CD4-positive, alpha-beta T cell (primary cell): Measurements from ENCODE around the gene SLC7A5. TPM values are rescaled to one million over a fixed set of nuclear protein-coding genes. Genes with fewer than 3 reads are reported as not detected.

Experiments used
- ATAC-seq: fragments of 200-7000 bp; cut with Tn5 transposase; one replicate; pipeline ENCODE4 v1.10.0; 2022; ENCODE audit warnings: mild to moderate bottlenecking; ENCODE audit not compliant: poor library complexity
- CTCF ChIA-PET: fragments of 350-600 bp; sonication (Branson Sonifier 250); formaldehyde crosslinking; loops from one replicate; lab custom pipeline; 2021; ENCODE audit warnings: antibody characterized with exemption, inconsistent platforms; lab: Charles Lee
- POLR2A ChIA-PET: fragments of 350-600 bp; sonication (Branson Sonifier 250); formaldehyde crosslinking; loops from one replicate; lab custom pipeline; 2021; ENCODE audit warnings: antibody characterized with exemption, inconsistent platforms; lab: Charles Lee
- DNase-seq, 14 experiments: peaks; one replicate each; pipeline ENCODE4 v3.0.0-alpha.2; 2013 to 2020; ENCODE audit warnings: mixed read lengths in 2 of 14
- H3K27ac ChIP-seq, 2 donors: one replicate each; pipeline versions ENCODE4 v1.5.1 to v1.7.0; 2013; ENCODE audit warnings: low read length in 2 of 2, low read depth in 1 of 2, mild to moderate bottlenecking in 1 of 2
- H3K27me3 ChIP-seq, 2 experiments: 1 replicate in 1 of 2; 2 replicates in 1 of 2; pipeline versions ENCODE4 v1.6.1 to v1.7.0; 2013; ENCODE audit warnings: low read length in 2 of 2, control low read depth in 1 of 2, mild to moderate bottlenecking in 1 of 2, moderate library complexity in 1 of 2; ENCODE audit not compliant: insufficient read depth in 2 of 2, control insufficient read depth in 1 of 2
- H3K36me3 ChIP-seq: one replicate; pipeline ENCODE4 v1.6.1; 2013; ENCODE audit warnings: low read length, control low read depth; ENCODE audit not compliant: insufficient read depth
- H3K4me1 ChIP-seq: one replicate; pipeline ENCODE4 v1.6.1; 2013; ENCODE audit warnings: low read length, control low read depth; ENCODE audit not compliant: insufficient read depth
- H3K4me3 ChIP-seq: one replicate; pipeline ENCODE4 v1.5.1; 2013; ENCODE audit warnings: mild to moderate bottlenecking, low read length, moderate library complexity
- H3K9me3 ChIP-seq, 2 experiments: 1 replicate in 1 of 2; 2 replicates in 1 of 2; pipeline versions ENCODE4 v1.6.1 to v1.7.0; 2013; ENCODE audit warnings: low read length in 2 of 2, mild to moderate bottlenecking in 2 of 2, control low read depth in 1 of 2, moderate library complexity in 1 of 2; ENCODE audit not compliant: control insufficient read depth in 1 of 2, insufficient read depth in 1 of 2
- H3K27ac Mint-ChIP-seq: one replicate; pipeline ENCODE4 v1.8.0; 2020; ENCODE audit warnings: mixed read lengths
- H3K27me3 Mint-ChIP-seq: one replicate; pipeline ENCODE4 v1.8.0; 2021; ENCODE audit warnings: mixed read lengths
- H3K36me3 Mint-ChIP-seq: one replicate; pipeline ENCODE4 v1.8.0; 2021; ENCODE audit warnings: low read depth, mixed read lengths
- H3K4me1 Mint-ChIP-seq: one replicate; pipeline ENCODE4 v1.8.0; 2021; ENCODE audit warnings: low read depth, mixed read lengths
- H3K4me3 Mint-ChIP-seq: one replicate; pipeline ENCODE4 v1.8.0; 2020; ENCODE audit warnings: mild to moderate bottlenecking, mixed read lengths
- H3K9me3 Mint-ChIP-seq: one replicate; pipeline ENCODE4 v1.8.0; 2020; ENCODE audit warnings: mixed read lengths
- intact Hi-C, 2 experiments: fragments of 100-400 bp; cut with DNase I in 1 of 2; cut with micrococcal nuclease in 1 of 2; formaldehyde crosslinking; loops; one replicate each; pipeline versions ENCODE4 v1.15.1 to v1.9.0; 2023 to 2025; cut with DNase I, micrococcal nuclease
- total RNA-seq, 174 experiments: library from RNA in 2 of 174; stranded (reverse) in 2 of 174; gene quantifications; one replicate each; pipeline ENCODE4 v1.2.3 and lab custom pipeline; 2021 to 2026
- TF ChIP-seq, protein P1 (sequence below): fragments of 200-600 bp; IDR thresholded peaks from one replicate; pipeline ENCODE4 v1.8.0; 2022; ENCODE audit warnings: antibody characterized with exemption, mild to moderate bottlenecking

SLC7A5 gene
- total RNA-seq, 2 experiments from 2014 or later: 80.3 to 85.3 TPM

DNA sequence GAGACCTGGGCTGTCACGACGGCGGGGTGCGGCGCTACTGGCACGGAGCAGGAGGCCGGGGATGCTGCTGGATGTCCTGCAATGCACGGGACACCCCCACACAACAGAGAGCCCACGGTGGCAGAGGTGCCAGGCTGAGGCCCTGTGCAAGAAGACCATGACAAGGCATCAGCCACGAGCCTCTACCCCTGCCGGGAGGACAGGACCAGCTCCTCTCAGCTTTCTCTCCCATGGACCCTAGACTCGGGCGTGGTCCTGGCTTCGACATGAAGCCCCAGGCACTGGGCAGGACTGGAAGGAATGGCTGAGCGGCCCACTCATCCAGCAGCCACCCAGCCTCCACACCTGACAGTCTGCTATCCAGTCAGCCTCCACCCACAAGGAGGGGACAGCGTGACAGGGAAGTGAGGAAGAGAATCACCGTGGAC lies 25.6 kb downstream of the SLC7A5 start:
- peaks cover 24% of the 10 kb centered on the region for H3K36me3 ChIP-seq
- Mint-ChIP-seq H3K36me3 (peaks cover 1% of the 10 kb centered on the region), H3K4me3 (peak overlapping the region; percentile 34), H3K4me1 (peaks cover 6% of the 10 kb centered on the region), H3K27me3 (no peaks in the 10 kb centered on the region), H3K9me3 (no peaks in the 10 kb centered on the region), H3K27ac (no peak overlapping the region)
- no peak overlapping the region for H3K27ac ChIP-seq
- TF ChIP-seq, protein P1, sequence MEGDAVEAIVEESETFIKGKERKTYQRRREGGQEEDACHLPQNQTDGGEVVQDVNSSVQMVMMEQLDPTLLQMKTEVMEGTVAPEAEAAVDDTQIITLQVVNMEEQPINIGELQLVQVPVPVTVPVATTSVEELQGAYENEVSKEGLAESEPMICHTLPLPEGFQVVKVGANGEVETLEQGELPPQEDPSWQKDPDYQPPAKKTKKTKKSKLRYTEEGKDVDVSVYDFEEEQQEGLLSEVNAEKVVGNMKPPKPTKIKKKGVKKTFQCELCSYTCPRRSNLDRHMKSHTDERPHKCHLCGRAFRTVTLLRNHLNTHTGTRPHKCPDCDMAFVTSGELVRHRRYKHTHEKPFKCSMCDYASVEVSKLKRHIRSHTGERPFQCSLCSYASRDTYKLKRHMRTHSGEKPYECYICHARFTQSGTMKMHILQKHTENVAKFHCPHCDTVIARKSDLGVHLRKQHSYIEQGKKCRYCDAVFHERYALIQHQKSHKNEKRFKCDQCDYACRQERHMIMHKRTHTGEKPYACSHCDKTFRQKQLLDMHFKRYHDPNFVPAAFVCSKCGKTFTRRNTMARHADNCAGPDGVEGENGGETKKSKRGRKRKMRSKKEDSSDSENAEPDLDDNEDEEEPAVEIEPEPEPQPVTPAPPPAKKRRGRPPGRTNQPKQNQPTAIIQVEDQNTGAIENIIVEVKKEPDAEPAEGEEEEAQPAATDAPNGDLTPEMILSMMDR: no peak
- DNase-seq (no peak), ATAC-seq (no peak)
- no peak overlapping the region for H3K4me3 ChIP-seq
- CTCF ChIA-PET: interaction anchor here (0.7 kb wide), 1 partner anchor 28 kb away, joined by 4 read pairs; no protein-coding TSS in a partner anchor
- intact Hi-C loops: loop anchor here in 1 of 2 experiments (2.0 kb wide), 1 partner anchor 23 kb away; no protein-coding TSS in a partner anchor
- peaks cover 10% of the 10 kb centered on the region for H3K4me1 ChIP-seq
- H3K27me3 ChIP-seq: no peaks in the 10 kb centered on the region
- POLR2A ChIA-PET: no interaction called here
- H3K9me3 ChIP-seq: no peaks in the 10 kb centered on the region

DNA sequence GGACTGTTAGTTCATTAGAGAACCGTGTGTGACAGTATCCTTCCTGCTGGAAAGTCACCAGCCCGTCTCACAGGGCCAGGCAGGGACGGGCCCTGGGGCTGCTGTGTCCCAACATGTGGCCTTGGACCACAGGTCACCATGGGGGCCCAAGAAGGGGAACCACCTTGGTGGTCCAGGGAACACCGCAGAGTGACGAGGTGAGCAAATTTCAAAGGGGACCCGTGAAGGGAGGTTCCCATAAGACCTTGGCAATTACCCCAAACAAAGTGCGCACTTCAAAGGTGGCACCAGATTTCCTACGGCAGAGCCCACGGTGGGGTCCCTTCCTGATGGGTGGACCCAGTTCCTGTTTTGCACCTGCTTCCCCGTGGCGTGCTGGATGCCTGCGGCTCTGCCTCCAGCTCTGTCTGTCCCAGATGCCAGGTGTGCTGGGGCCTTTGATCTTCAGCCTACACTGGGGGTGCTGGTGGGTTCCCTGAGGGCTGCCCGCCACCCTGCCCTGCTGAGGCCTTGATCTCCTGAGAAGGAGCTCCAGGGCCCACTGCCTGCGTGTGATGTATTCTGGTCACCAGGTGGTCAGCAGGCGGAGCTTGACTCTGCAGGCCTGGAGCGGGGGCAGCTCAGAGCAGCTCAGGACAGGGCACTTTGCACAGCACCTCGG lies 27.0 kb downstream of the SLC7A5 start:
- peak; percentile 13 for ATAC-seq
- CTCF ChIA-PET: interaction anchor here (0.9 kb wide), 1 partner anchor 29 kb away, joined by 5 read pairs; no protein-coding TSS in a partner anchor
- Mint-ChIP-seq H3K27me3 (no peaks in the 10 kb centered on the region), H3K9me3 (no peaks in the 10 kb centered on the region), H3K4me3 (no peak overlapping the region), H3K27ac (no peak overlapping the region), H3K4me1 (peaks cover 6% of the 10 kb centered on the region), H3K36me3 (peaks cover 11% of the 10 kb centered on the region)
- peak overlapping the region in 1 of 2 donors; percentile 14 for H3K27ac ChIP-seq
- no peaks in the 10 kb centered on the region for H3K9me3 ChIP-seq
- POLR2A ChIA-PET: no interaction called here
- intact Hi-C loops: no loop called here
- no peak overlapping the region for H3K4me3 ChIP-seq
- peaks cover 32% of the 10 kb centered on the region for H3K36me3 ChIP-seq
- peak in 1 of 14 experiments; percentile 45 for DNase-seq
- H3K27me3 ChIP-seq: no peaks in the 10 kb centered on the region
- TF ChIP-seq, protein P1: no peak
- peaks cover 10% of the 10 kb centered on the region for H3K4me1 ChIP-seq

DNA sequence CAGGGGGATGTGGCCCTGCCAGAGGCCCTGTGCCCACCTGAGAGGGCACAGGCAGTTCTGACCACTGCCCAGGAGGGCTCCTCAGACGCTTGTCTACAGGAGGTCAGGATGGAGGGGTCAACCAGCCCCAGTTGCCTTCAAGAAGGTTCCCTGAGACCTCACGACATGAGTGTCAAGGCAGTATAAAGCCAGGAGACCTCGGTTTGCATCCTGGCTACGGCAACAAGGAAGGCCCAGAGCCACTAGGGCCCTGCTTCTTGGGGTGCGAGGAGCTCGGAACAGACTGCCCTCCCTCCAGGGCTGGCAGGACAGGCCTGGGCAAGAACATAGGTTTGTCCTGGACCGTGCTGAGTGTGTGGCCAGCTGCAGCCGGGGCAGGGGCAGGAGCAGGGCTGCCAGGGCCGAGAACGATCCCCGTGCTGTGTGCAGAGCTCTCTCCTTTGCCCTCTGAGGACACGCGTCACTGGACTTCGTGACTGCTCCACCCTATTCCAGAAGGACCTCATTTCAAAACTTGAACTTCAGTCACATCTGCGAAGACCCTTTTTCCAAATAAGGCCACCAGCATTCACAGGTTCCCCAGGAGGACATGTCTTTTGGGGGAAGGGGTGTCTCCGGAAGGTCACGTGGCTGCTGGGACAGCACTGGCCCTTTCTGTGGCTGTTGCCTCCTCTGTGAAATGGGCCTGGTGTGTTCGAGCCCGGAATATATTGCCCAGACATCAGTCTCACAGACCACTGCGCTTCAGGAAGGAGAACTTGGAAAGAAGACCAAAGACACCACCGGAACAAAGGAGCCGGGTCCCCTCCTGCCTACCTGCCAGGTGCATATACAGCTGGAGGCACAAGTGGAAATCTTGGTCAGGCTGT lies 27.7 kb downstream of the SLC7A5 start:
- Histone ChIP-seq H3K27ac (peak overlapping the region in 1 of 2 donors; percentile 14), H3K27me3 (no peaks in the 10 kb centered on the region), H3K4me1 (peaks cover 10% of the 10 kb centered on the region), H3K36me3 (peaks cover 36% of the 10 kb centered on the region), H3K4me3 (no peak overlapping the region), H3K9me3 (no peaks in the 10 kb centered on the region)
- no peaks in the 10 kb centered on the region for H3K27me3 Mint-ChIP-seq
- H3K36me3 Mint-ChIP-seq: peaks cover 16% of the 10 kb centered on the region
- DNase-seq: no peak
- TF ChIP-seq, protein P1: no peak
- ATAC-seq: no peak
- no peaks in the 10 kb centered on the region for H3K9me3 Mint-ChIP-seq
- POLR2A ChIA-PET: no interaction called here
- intact Hi-C loops: no loop called here
- H3K27ac Mint-ChIP-seq: no peak overlapping the region
- peaks cover 6% of the 10 kb centered on the region for H3K4me1 Mint-ChIP-seq
- CTCF ChIA-PET: no interaction called here
- no peak overlapping the region for H3K4me3 Mint-ChIP-seq
